Ecto neural progenitor cell (in vitro differentiated cells): ENCODE results near the gene CD300C.
"Not testable (repeated sequence)": the region's sequence is repeated elsewhere in the genome, so short reads cannot be mapped to it uniquely, and the experiment has no call there.

Experiments
- DNase-seq: peaks from one replicate; pipeline ENCODE4 v3.0.0-alpha.2; 2018; ENCODE audit warnings: low spot score

The CD300C gene

GRCh38 chr17:74561586-74561985 is 15.7 kb upstream of the CD300C start:
- no peak for DNase-seq

GRCh38 chr17:74558882-74559519 is 13.1 kb upstream of the CD300C start:
- no peak for DNase-seq

GRCh38 chr17:74558402-74558801 is 12.5 kb upstream of the CD300C start:
- not testable (repeated sequence) for DNase-seq

- no peak for DNase-seq
Measured at GRCh38 chr17:74555427-74555940, 9.6 kb upstream of the CD300C start.

- no peak for DNase-seq
Measured at GRCh38 chr17:74554909-74555308, 9.0 kb upstream of the CD300C start.

GRCh38 chr17:74552037-74552436 is 6.1 kb upstream of the CD300C start:
- no peak for DNase-seq

- no peak for DNase-seq
Measured at GRCh38 chr17:74550602-74551001, 4.7 kb upstream of the CD300C start.

GRCh38 chr17:74549343-74549742 is 3.4 kb upstream of the CD300C start:
- DNase-seq: no peak

- no peak for DNase-seq
Measured at GRCh38 chr17:74547736-74548135, 1.8 kb upstream of the CD300C start.

- no peak for DNase-seq
Measured at GRCh38 chr17:74547264-74547663, 1.3 kb upstream of the CD300C start.

- no peak for DNase-seq
Measured at GRCh38 chr17:74546586-74546985, 671 bp upstream of the CD300C start.

- DNase-seq: no peak
Measured at GRCh38 chr17:74544991-74545842, 698 bp downstream of the CD300C start.

GRCh38 chr17:74543891-74544760 is 1.8 kb downstream of the CD300C start:
- no peak for DNase-seq

- no peak for DNase-seq
Measured at GRCh38 chr17:74543406-74543805, 2.5 kb downstream of the CD300C start.

GRCh38 chr17:74542727-74543383 is 3.1 kb downstream of the CD300C start:
- DNase-seq: no peak

- no peak for DNase-seq
Measured at GRCh38 chr17:74542166-74542565, 3.7 kb downstream of the CD300C start.

- no peak for DNase-seq
Measured at GRCh38 chr17:74541176-74542111, 4.5 kb downstream of the CD300C start.

- DNase-seq: no peak
Measured at GRCh38 chr17:74539281-74539820, 6.6 kb downstream of the CD300C start.

- DNase-seq: no peak
Measured at GRCh38 chr17:74536890-74537289, 9.0 kb downstream of the CD300C start.

- peak; percentile 31 for DNase-seq
Measured at GRCh38 chr17:74532115-74532514, 13.8 kb downstream of the CD300C start.
